ENCODE measurements around the gene GNA12.
"Not testable (repeated sequence)": the region's sequence is repeated elsewhere in the genome, so short reads cannot be mapped to it uniquely, and the experiment has no call there.

The GNA12 gene

DNA sequence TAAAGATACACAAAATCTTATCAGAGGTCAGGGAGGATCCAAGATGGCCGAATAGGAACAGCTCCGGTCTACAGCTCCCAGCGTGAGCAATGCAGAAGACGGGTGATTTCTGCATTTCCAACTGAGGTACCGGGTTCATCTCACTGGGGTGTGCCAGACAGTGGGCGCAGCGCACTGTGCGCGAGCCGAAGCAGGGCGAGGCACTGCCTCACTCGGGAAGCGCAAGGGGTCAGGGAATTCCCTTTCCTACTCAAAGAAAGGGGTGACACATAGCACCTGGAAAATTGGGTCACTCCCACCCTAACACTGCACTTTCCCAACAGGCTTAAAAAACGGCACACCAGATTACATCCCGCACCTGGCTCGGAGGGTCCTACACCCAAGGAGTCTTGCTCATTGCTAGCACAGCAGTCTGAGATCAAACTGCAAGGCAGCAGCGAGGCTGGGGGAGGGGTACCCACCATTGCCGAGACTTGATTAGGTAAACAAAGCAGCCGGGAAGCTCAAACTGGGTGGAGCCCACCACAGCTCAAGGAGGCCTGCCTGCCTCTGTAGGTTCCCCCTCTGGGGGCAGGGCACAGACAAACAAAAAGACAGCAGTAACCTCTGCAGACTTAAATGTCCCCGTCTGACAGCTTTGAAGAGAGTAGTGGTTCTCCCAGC, 100.5 kb downstream of the GNA12 start:
- not testable (repeated sequence) for DNase-seq

DNA sequence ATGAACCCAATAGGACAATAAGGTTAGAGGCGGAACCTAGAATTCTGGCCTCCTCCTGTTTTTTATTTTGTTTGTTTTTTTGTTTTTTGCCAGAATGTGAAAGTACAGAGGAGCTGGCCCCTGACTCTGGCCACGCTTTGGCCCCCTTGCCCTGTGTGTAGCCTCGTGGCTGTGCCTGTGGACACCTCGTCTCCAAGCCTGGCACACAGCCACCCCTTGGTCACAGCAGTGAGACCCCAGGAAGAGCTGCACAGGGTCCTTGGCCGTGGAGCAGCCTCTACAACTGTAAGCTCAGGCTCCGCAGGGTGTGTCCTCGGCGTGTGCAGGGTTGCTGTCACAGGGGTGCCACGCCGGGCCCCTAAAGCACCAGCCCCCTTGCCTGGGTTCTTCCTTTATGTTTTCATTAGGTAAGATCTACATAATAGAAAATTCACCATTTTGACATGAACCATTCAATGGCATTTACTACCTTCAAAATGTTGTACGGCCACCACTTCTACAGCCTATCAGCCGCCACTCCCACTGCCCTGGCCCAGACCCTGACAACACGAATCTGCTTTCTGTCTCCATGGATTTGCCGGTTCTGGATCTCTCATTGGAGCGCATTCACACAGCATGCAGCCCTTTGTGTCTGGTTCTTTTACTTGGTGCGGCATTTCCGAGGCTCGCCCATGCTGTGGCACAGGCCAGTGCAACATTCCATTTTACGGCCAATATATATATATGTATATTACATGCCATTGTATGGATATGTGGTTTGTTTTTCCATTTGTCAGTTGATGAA, 105.2 kb downstream of the GNA12 start:
- DNase-seq = no peak

DNA sequence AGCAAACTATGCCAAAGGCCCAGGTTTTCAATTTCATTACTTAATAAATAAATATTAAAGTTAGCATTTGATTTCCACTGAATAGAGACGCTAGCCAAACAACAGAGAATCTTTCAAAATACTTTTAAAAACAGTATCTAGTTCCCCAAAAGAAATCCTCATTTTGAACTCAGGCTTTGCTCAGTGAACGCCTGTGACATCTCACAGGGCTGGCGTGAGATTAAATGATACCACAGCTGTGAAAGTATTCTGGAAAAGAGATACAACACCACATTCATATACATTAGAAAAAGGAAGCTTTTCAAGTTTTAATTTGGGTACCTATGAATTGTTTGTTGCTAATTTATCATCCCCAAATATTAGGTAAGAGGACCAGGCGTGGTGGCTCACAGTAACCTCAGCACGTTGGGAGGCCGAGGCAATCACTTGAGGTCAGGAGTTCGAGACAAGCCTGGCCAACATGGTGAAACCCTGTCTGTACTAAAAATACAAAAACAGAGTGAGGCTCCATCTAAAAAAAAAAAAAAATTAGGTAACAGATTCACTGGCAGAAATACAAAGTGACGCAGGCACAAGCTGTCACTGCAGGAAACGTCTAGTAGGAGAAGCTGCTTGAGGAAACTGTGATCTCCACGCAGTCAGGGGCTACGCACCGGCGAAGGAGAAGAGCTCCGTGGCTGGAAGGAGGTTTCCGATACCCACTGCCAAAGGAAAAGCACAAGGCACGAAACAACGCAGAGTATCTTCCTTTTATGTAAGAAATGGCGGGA, 106.2 kb downstream of the GNA12 start:
- DNase-seq = no peak

- DNase-seq = not testable (repeated sequence)
These were observed 106.9 kb downstream of the GNA12 start for GRCh38 chr7:2737005-2737743.

- no peak for DNase-seq
These were observed 107.6 kb downstream of the GNA12 start for GRCh38 chr7:2736411-2736914.

DNA sequence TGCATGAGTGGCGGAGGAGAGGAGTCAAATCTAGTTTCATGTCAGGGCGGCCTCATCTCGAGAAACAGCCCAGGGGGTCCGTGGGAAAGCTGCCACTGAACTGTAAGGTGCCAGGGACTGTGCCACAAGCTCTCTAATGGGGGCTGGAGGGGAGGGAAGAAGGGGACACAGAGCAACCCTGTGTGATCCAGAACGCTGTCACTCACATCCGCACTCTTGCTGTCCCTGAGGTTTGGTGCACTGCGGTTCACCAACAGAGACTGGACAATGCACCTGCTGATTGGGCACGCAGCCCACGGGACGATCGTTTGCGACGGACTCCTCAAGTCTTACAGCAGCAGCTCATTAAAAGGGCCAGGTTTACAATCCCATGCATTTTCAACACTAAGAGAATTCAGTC, 108.4 kb downstream of the GNA12 start:
- DNase-seq = no peak

GRCh38 chr7:2734751-2735571, 109.1 kb downstream of the GNA12 start:
- DNase-seq = no peak

DNA sequence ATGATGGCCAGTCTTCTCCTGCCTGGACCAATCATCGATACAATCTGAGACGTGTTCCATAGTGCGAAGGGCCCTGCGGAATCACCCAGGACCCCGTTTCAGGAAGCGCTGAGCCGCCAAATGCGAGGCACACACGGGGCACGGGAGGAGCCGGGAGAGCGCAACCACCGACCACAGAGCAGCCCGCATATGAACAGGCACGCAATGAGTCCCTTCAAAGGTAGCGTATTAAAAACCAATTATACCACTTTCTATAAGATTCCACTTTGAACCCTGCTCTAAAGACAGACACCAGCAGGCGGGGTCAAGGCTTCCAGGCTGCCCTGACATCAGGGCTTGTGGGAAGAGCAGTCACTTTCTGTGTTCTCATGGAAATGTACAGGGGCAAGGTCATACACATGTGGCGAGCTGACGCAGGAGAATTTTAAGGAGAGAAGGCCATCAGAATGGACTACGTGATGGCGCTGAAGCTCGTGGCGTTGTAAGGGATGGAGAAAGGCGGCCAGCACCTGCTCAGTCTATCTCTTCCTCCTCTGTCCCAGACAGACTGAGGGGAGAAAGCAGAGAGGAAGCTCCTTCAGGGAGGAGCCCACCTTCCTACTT, 109.9 kb downstream of the GNA12 start:
- DNase-seq = no peak

GRCh38 chr7:2732959-2733584, 111.0 kb downstream of the GNA12 start:
- no peak for DNase-seq

DNA sequence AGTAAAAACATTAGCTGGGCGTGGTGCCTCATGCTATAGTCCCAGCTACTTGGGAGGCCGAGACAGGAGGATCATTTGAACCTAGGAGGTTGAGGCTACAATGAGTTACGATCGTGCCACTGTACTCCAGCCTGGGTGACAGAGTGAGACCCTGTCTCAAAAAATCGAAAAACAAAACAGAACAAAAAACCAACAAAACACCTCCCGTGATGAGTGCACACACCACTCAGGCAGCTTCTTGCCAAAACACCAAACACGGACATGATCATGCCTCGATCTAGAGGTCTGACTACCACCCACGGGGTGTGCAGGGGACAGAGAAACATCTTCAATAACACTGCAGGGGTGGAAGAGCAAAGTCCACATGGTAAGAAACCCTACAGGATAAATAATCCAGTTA, 111.7 kb downstream of the GNA12 start:
- no peak for DNase-seq

DNA sequence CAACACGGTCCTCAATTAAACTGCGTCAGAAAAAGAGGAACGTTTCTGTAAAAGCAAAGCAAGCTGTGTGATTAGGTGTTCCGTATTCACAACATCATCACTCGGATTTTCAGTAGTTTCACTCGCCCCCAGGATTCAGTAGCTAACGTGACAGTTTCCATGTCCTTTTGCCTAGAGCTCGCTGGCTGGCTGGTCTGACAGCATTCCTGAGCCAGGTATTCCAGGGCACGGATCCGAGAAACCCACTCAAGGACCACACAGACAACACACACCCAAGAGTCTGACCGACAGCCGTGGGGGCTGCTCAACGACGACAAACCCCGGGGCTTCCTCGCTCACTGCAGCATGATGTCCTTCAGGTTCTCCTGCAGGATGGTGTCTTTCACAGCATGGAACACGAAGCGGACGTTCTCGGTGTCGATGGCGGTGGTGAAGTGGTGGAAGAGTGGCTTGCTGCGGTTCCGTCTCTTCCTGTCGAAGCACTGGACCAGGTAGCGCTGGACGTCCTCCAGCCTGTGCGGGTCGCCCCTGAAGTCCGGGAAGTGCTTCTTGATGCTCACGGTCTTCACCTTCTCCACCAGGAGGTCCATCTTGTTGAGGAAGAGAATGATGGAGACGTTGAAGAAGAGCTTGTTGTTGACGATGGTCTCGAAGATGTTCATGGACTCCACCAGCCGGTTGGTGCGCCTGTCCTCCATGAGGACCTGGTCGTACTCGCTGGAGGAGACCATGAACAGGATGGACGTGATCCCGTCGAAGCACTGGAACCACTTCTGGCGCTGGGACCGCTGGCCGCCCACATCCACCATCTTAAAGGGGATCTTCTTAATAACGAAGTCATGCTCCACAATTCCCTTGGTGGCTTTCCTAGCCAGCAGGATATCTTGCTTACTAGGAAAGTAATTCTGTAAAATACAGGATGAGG, 113.0 kb downstream of the GNA12 start:
- no peak for DNase-seq

DNA sequence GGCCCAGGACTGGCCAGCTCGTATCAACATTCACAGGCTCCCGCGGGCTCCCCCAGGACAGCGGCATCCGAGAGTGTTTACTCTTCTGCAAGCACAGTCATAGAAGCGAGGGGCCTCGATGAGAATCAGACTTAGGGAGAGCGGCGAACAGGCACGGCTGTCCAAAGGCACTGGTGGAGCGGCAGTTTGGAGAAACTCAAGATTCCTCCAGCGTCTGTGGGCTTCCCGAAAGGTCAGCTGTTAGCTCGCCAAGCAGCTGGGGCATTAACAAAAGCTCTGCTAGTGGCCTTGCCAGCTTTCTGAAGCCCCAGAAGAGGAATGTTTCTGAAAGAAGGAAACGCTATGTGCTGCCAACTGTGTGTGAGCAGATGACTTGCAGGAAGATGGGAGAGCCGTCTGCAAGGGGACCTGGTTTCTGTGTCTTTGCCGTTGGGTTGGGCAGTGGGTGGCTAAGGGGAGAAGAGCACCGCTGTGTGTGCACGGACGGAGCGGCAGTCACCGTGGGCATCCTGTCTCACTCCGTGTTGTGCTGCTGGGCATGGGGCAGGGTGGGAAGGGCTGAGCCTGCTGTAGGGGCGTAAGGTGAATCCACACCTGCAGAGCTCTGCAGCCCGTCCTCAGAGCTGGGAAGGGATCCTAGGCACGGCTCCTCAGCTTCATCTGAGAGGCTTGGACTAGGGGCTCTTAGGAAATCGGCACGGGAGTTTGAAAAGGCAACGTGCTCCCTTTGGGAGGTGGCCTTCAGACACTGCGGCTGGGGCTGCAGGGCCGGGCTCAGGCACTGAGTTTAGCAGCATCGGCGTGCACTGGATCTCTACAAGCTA, 114.0 kb downstream of the GNA12 start:
- no peak for DNase-seq

DNA sequence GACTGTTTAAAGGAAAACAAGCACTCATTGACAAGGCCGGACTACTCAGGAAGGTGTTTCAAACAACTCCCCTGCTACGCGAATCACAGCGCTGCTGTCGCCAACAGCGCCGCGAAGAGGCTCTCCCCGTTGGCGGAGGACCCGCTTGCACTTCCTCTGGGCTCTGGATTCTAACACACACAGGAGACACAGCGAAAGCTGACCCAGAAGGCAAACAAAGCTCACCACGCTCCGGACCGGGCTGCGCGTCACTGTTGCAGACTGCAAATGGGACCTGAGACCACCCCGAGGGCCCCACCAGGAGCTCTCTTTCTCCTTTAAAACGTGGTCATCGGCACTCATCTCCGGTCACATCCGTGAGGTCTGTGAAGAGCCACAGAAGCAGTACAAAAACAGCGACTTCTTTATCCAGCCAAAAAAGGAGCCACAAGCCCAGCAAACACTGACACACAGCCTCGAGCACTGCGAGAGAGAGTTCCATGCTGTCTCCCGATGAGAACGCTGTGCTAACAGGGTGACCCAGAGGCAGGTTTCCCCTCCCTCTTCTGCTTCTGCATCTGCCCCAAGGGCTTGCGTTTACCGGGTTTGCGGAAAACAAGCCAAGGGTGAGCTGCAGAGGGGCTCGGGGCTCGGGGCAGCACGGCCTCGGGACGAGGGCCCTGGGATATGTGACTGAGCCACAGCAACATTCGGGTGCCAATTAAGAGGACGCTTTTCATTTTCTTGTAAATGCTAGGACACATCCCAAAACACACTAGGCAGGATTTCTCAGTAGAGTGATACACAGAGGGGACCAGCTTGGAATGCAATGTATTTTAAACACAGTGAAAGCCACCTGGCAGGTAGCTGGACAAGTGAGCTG, 114.8 kb downstream of the GNA12 start:
- DNase-seq = no peak

GRCh38 chr7:2728316-2729030, 115.6 kb downstream of the GNA12 start:
- no peak for DNase-seq

DNA sequence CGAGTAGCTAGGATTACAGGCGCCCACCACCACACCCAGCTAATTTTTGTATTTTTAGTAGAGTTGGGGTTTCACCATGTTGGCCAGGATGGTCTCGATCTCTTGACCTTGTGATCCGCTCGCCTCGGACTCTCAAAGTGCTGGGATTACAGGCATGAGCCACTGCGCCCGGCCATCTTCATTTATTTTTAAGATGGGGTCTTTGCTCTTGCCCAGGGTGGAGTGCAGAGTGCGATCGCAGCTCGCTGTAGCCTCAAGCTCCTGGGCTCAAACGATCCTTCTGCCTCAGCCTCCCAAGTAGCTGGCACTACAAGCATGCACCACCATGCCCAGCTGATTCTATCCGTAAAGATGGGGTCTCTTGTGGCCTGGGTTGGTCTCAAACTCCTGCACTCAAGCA, 116.9 kb downstream of the GNA12 start:
- DNase-seq = not testable (repeated sequence)

GRCh38 chr7:2726316-2727018, 117.6 kb downstream of the GNA12 start:
- no peak for DNase-seq

All from left hindlimb (tissue), 1 donor.